H1 (cell line): Measurements from ENCODE around the gene AHDC1. TPM values are rescaled to one million over a fixed set of nuclear protein-coding genes. Genes with fewer than 3 reads are reported as not detected.

Experiments used
- ASH2L ChIP-seq: fragments of 200-600, 300-600 bp; sonication (generic); IDR thresholded peaks from one replicate; pipeline ENCODE4 v1.7.1; 2017; ENCODE audit warnings: low read length
- BACH1 ChIP-seq: IDR thresholded peaks from 2 replicates; pipeline ENCODE4 v1.6.1; 2012; ENCODE audit warnings: low read length, improper control_type of control experiment
- EGR1 ChIP-seq: IDR thresholded peaks from 2 replicates; pipeline ENCODE4 v1.6.1; 2011; ENCODE audit warnings: low read depth, low read length, borderline replicate concordance
- PHF8 ChIP-seq: fragments of 200-600 bp; sonication (generic); conservative IDR thresholded peaks from 2 replicates; pipeline ENCODE4 v1.7.1; 2012; ENCODE audit warnings: low read depth, mild to moderate bottlenecking, inconsistent platforms, low read length, moderate library complexity
- SIRT6 ChIP-seq: IDR thresholded peaks from one replicate; pipeline ENCODE4 v1.7.1; 2012; ENCODE audit warnings: low read length, inconsistent platforms
- polyA plus RNA-seq, 7 experiments: library from polyadenylated mRNA; depleted of rRNA in 3 of 7; stranded (reverse) in 5 of 7; unstranded in 2 of 7; fragments of >200 nt in 5 of 7; fragments of 200-250 nt in 2 of 7; gene quantifications; 1 replicate in 5 of 7; 2 replicates in 1 of 7; 4 replicates in 1 of 7; pipeline versions ENCODE4 v1.2.1 to v1.2.3, GENCODE V29; 2011 to 2013; ENCODE audit warnings: missing spikeins in 2 of 7, mixed read lengths in 2 of 7
- total RNA-seq: library from RNA; stranded (reverse); fragmentation: NEBNext Ultra II Directional; extraction: Animal tissue kit (Norgen Biotek cat#: 25700); gene quantifications from 2 replicates; pipeline ENCODE4 v1.2.1, GENCODE V29; 2021
- TF ChIP-seq, protein P1 (sequence below): fragments of 300-600 bp; sonication (generic); IDR thresholded peaks from 2 replicates; pipeline ENCODE4 v1.7.1; 2012; ENCODE audit warnings: low read length, moderate library complexity, mild to moderate bottlenecking, inconsistent platforms; ENCODE audit not compliant: insufficient replicate concordance
- TF ChIP-seq, protein P2 (sequence below), 3 experiments: IDR thresholded peaks; 1 replicate in 2 of 3; 2 replicates in 1 of 3; pipeline versions ENCODE4 v1.5.1 to v1.6.1; 2011; ENCODE audit warnings: low read length in 3 of 3, mild to moderate bottlenecking in 3 of 3, inconsistent platforms in 2 of 3, low read depth in 1 of 3, moderate library complexity in 1 of 3; ENCODE audit not compliant: insufficient read depth in 1 of 3; ENCODE audit errors: control extremely low read depth in 1 of 3

The AHDC1 gene
- total and polyA plus RNA-seq, 2 of the 8 experiments (the other 6 are each of a cell fraction or from before 2014, with no cell fraction given): 4.4 to 35.1 TPM

DNA sequence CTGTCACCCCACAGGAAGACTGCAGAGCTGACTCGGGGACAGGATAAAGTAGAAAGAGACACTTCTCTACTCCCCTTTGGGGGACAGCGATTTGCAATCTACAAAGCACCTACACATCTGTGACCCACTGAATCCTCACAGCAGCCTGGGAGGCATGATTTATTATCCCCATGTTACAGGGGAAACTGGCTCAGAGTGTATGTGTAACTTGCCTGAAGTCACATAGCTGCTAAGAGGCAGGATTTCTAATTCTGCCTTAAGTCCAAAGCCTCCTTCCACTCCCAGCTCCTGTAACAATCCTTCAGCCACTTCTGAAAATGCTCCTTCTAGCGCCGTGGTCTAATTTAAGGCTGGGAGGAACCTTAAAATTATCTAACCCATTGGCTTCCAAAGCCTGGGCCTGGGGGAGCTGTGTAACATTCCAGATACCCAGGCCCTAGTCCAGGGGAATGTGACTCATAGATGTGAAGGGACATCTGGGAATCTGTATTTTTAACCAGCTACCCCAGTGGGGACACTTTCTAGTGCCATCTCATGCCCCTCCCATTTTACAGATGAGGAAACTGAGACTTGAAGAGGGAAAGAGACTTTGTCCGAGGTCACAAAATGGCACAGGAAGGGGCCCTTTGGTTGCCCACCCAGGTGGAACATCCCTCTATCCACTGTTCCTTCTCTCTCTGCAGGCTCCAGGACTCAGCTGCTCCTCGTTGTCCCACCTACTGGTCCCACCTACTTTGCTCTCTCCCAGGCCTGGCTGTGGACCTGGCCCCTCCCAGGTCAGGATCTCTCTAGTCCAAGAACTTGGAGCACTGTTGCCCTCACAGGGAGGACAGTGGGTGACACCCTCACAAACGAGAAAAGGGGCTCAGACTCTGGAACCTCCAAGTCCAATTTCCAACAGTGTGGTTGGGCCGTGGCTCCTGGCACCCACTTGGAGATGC, 48.9 kb downstream of the AHDC1 start (continued):
- TF ChIP-seq, protein P1, sequence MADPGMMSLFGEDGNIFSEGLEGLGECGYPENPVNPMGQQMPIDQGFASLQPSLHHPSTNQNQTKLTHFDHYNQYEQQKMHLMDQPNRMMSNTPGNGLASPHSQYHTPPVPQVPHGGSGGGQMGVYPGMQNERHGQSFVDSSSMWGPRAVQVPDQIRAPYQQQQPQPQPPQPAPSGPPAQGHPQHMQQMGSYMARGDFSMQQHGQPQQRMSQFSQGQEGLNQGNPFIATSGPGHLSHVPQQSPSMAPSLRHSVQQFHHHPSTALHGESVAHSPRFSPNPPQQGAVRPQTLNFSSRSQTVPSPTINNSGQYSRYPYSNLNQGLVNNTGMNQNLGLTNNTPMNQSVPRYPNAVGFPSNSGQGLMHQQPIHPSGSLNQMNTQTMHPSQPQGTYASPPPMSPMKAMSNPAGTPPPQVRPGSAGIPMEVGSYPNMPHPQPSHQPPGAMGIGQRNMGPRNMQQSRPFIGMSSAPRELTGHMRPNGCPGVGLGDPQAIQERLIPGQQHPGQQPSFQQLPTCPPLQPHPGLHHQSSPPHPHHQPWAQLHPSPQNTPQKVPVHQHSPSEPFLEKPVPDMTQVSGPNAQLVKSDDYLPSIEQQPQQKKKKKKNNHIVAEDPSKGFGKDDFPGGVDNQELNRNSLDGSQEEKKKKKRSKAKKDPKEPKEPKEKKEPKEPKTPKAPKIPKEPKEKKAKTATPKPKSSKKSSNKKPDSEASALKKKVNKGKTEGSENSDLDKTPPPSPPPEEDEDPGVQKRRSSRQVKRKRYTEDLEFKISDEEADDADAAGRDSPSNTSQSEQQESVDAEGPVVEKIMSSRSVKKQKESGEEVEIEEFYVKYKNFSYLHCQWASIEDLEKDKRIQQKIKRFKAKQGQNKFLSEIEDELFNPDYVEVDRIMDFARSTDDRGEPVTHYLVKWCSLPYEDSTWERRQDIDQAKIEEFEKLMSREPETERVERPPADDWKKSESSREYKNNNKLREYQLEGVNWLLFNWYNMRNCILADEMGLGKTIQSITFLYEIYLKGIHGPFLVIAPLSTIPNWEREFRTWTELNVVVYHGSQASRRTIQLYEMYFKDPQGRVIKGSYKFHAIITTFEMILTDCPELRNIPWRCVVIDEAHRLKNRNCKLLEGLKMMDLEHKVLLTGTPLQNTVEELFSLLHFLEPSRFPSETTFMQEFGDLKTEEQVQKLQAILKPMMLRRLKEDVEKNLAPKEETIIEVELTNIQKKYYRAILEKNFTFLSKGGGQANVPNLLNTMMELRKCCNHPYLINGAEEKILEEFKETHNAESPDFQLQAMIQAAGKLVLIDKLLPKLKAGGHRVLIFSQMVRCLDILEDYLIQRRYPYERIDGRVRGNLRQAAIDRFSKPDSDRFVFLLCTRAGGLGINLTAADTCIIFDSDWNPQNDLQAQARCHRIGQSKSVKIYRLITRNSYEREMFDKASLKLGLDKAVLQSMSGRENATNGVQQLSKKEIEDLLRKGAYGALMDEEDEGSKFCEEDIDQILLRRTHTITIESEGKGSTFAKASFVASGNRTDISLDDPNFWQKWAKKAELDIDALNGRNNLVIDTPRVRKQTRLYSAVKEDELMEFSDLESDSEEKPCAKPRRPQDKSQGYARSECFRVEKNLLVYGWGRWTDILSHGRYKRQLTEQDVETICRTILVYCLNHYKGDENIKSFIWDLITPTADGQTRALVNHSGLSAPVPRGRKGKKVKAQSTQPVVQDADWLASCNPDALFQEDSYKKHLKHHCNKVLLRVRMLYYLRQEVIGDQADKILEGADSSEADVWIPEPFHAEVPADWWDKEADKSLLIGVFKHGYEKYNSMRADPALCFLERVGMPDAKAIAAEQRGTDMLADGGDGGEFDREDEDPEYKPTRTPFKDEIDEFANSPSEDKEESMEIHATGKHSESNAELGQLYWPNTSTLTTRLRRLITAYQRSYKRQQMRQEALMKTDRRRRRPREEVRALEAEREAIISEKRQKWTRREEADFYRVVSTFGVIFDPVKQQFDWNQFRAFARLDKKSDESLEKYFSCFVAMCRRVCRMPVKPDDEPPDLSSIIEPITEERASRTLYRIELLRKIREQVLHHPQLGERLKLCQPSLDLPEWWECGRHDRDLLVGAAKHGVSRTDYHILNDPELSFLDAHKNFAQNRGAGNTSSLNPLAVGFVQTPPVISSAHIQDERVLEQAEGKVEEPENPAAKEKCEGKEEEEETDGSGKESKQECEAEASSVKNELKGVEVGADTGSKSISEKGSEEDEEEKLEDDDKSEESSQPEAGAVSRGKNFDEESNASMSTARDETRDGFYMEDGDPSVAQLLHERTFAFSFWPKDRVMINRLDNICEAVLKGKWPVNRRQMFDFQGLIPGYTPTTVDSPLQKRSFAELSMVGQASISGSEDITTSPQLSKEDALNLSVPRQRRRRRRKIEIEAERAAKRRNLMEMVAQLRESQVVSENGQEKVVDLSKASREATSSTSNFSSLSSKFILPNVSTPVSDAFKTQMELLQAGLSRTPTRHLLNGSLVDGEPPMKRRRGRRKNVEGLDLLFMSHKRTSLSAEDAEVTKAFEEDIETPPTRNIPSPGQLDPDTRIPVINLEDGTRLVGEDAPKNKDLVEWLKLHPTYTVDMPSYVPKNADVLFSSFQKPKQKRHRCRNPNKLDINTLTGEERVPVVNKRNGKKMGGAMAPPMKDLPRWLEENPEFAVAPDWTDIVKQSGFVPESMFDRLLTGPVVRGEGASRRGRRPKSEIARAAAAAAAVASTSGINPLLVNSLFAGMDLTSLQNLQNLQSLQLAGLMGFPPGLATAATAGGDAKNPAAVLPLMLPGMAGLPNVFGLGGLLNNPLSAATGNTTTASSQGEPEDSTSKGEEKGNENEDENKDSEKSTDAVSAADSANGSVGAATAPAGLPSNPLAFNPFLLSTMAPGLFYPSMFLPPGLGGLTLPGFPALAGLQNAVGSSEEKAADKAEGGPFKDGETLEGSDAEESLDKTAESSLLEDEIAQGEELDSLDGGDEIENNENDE: no peak
- TF ChIP-seq, protein P2, sequence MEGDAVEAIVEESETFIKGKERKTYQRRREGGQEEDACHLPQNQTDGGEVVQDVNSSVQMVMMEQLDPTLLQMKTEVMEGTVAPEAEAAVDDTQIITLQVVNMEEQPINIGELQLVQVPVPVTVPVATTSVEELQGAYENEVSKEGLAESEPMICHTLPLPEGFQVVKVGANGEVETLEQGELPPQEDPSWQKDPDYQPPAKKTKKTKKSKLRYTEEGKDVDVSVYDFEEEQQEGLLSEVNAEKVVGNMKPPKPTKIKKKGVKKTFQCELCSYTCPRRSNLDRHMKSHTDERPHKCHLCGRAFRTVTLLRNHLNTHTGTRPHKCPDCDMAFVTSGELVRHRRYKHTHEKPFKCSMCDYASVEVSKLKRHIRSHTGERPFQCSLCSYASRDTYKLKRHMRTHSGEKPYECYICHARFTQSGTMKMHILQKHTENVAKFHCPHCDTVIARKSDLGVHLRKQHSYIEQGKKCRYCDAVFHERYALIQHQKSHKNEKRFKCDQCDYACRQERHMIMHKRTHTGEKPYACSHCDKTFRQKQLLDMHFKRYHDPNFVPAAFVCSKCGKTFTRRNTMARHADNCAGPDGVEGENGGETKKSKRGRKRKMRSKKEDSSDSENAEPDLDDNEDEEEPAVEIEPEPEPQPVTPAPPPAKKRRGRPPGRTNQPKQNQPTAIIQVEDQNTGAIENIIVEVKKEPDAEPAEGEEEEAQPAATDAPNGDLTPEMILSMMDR (IDR thresholded peaks at IDR 0.05; ENCODE audit: control extremely low read depth in 1 of 3, insufficient read depth in 1 of 3, low read depth in 1 of 3, low read length in 3 of 3): no peak
- TF ChIP-seq PHF8: no peak
- TF ChIP-seq SIRT6: no peak
- TF ChIP-seq ASH2L: no peak
- no peak for TF ChIP-seq BACH1
- TF ChIP-seq EGR1: no peak
